CD14-positive monocyte (primary cell): ENCODE measurements around the gene KLC3. TPM values are rescaled to one million over a fixed set of nuclear protein-coding genes. Genes with fewer than 3 reads are reported as not detected.
A peak's percentile ranks its signal among the peaks of the same experiment; 100 is the strongest.

Experiments used
- DNase-seq, 3 donors: peaks; one replicate each; pipeline ENCODE4 v3.0.0-alpha.2; 2011 to 2022
- H2AFZ ChIP-seq: 2 replicates; pipeline ENCODE4 v1.6.0; 2012; ENCODE audit warnings: mild to moderate bottlenecking, low read depth, low read length, inconsistent platforms; ENCODE audit not compliant: insufficient read depth, poor library complexity, severe bottlenecking
- H3K27ac ChIP-seq, 2 donors: 1 replicate in 1 of 2; 2 replicates in 1 of 2; pipeline ENCODE4 v1.5.1; 2012 to 2013; ENCODE audit warnings: low read length in 2 of 2, control low read depth in 1 of 2, inconsistent platforms in 1 of 2, low read depth in 1 of 2, mild to moderate bottlenecking in 1 of 2
- H3K27me3 ChIP-seq, 2 donors: one replicate each; pipeline versions ENCODE4 v1.6.0 to v1.6.1; 2011 to 2013; ENCODE audit warnings: low read length in 2 of 2; ENCODE audit not compliant: control insufficient read depth in 2 of 2, insufficient read depth in 2 of 2
- H3K36me3 ChIP-seq, 2 donors: replicated peaks in 1 of 2; 1 replicate in 1 of 2; 2 replicates in 1 of 2; pipeline versions ENCODE4 v1.5.1 to v1.6.1; 2012 to 2013; ENCODE audit warnings: low read length in 2 of 2, control low read depth in 1 of 2, inconsistent platforms in 1 of 2, mild to moderate bottlenecking in 1 of 2; ENCODE audit not compliant: insufficient read depth in 2 of 2, control insufficient read depth in 1 of 2
- H3K4me1 ChIP-seq, 2 donors: 1 replicate in 1 of 2; 2 replicates in 1 of 2; pipeline versions ENCODE4 v1.5.1 to v1.6.1; 2012 to 2013; ENCODE audit warnings: low read length in 2 of 2, control low read depth in 1 of 2, inconsistent platforms in 1 of 2, mild to moderate bottlenecking in 1 of 2, moderate library complexity in 1 of 2; ENCODE audit not compliant: insufficient read depth in 2 of 2, control insufficient read depth in 1 of 2
- H3K4me2 ChIP-seq: replicated peaks from 2 replicates; pipeline ENCODE3; 2012; ENCODE audit warnings: low read length, moderate library complexity, mild to moderate bottlenecking; ENCODE audit not compliant: poor library complexity, severe bottlenecking; ENCODE audit errors: extremely low read depth
- H3K4me3 ChIP-seq, 3 experiments: fragments of 200-600 bp in 1 of 3; sonication (generic) in 1 of 3; replicated peaks in 1 of 3; 1 replicate in 2 of 3; 2 replicates in 1 of 3; pipeline ENCODE4 v1.5.1; 2011 to 2013; ENCODE audit warnings: low read length in 3 of 3, mild to moderate bottlenecking in 3 of 3, control low read depth in 2 of 3, low read depth in 2 of 3, inconsistent platforms in 1 of 3, moderate library complexity in 1 of 3
- H3K79me2 ChIP-seq: 2 replicates; pipeline ENCODE4 v1.6.0; 2012; ENCODE audit warnings: mild to moderate bottlenecking, control low read depth, inconsistent platforms, low read length, moderate library complexity; ENCODE audit not compliant: insufficient read depth
- H3K9ac ChIP-seq: 2 replicates; pipeline ENCODE4 v1.6.0; 2017; ENCODE audit warnings: low read length, mild to moderate bottlenecking; ENCODE audit not compliant: insufficient read depth, poor library complexity, severe bottlenecking
- H3K9me3 ChIP-seq, 2 donors: replicated peaks in 1 of 2; 1 replicate in 1 of 2; 2 replicates in 1 of 2; pipeline versions ENCODE4 v1.5.1 to v1.6.1; 2012 to 2013; ENCODE audit warnings: low read length in 2 of 2, control low read depth in 1 of 2; ENCODE audit not compliant: control insufficient read depth in 1 of 2, insufficient read depth in 1 of 2
- H4K20me1 ChIP-seq: 2 replicates; pipeline ENCODE4 v1.6.0; 2012; ENCODE audit warnings: mild to moderate bottlenecking, low read length, control low read depth, moderate library complexity; ENCODE audit not compliant: insufficient read depth
- H3K27ac Mint-ChIP-seq, 7 donors: one replicate each; pipeline ENCODE4 v1.8.0; 2020; ENCODE audit warnings: mild to moderate bottlenecking in 7 of 7, mixed read lengths in 7 of 7, moderate library complexity in 6 of 7, inconsistent platforms in 2 of 7
- H3K27me3 Mint-ChIP-seq, 3 donors: one replicate each; pipeline ENCODE4 v1.8.0; 2021 to 2022; ENCODE audit warnings: low read depth in 3 of 3, mild to moderate bottlenecking in 3 of 3, mixed read lengths in 3 of 3, moderate library complexity in 3 of 3, inconsistent platforms in 1 of 3
- H3K36me3 Mint-ChIP-seq, 2 donors: one replicate each; pipeline ENCODE4 v1.8.0; 2020; ENCODE audit warnings: mixed read lengths in 2 of 2, inconsistent platforms in 1 of 2, mild to moderate bottlenecking in 1 of 2
- H3K4me1 Mint-ChIP-seq: one replicate; pipeline ENCODE4 v1.8.0; 2020; ENCODE audit warnings: mild to moderate bottlenecking, mixed read lengths
- H3K4me3 Mint-ChIP-seq, 2 donors: one replicate each; pipeline ENCODE4 v1.8.0; 2020; ENCODE audit warnings: mild to moderate bottlenecking in 2 of 2, mixed read lengths in 2 of 2, moderate library complexity in 1 of 2
- H3K9me3 Mint-ChIP-seq, 7 donors: one replicate each; pipeline ENCODE4 v1.8.0; 2020 to 2022; ENCODE audit warnings: mixed read lengths in 7 of 7, mild to moderate bottlenecking in 6 of 7, moderate library complexity in 6 of 7, inconsistent platforms in 2 of 7
- WGBS: methylation state at CpG from one replicate; pipeline ENCODE4 v1.1.5; 2013; ENCODE audit warnings: missing lambda C conversion rate; ENCODE audit not compliant: insufficient coverage; 5-methylcytosine and 5-hydroxymethylcytosine counted together
- intact Hi-C, 2 donors: fragments of 100-400 bp; cut with micrococcal nuclease; formaldehyde crosslinking; loops; one replicate each; pipeline versions ENCODE4 v1.15.0 to v1.15.1; 2023
- polyA plus RNA-seq, 3 donors: library from polyadenylated mRNA; depleted of rRNA in 1 of 3; unstranded in 2 of 3; stranded (reverse) in 1 of 3; fragments of 300-500 nt in 2 of 3; fragments of >200 nt in 1 of 3; fragmentation: Illumina TruSeq in 2 of 3; gene quantifications; 1 replicate in 2 of 3; 2 replicates in 1 of 3; pipeline ENCODE4 v1.2.3, GENCODE V29; 2012 to 2021
- TF ChIP-seq, protein P1 (sequence below): fragments of 200-600 bp; IDR thresholded peaks from one replicate; pipeline ENCODE4 v1.8.0; 2022; ENCODE audit warnings: antibody characterized with exemption, mild to moderate bottlenecking

The KLC3 gene
- polyA plus RNA-seq, 3 donors: not detected

DNA sequence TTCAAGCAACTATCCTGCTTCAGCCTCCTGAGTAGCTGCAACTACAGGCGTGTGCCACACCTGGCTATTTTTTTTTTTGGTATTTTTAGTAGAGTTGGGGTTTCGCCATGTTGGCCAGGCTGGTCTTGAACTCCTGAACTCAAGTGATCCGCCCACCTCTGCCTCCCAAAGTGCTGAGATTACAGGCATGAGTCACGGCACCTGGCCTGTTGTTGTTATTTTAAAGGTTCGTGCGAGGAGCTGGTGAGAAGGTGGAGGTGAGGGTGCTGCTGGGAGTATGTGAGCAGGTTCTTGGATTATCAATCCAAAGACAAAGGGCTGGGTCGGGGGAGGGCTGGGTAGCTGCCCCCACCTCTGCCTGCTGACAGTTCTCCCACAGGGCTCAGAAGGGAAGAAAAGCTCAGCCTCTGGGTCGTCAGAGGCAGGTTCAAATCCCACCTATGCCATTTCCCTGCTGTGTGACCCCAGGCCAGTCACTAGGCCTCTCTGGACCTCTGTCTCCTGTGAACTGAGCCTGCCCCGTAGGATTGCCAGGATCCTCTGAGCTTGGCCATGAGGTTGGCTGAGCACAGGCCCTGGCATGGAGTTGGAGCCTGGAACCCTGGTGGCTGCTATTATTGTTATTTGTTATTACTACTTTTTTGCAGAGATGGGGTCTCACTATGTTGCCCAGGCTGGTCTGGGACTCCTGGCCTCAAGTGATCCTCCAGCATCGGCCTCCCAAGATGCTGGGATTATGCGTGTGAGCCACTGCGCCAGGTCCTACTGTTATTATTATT, 19.4 kb upstream of the KLC3 start:
- Mint-ChIP-seq H3K27ac (no peak overlapping the region), H3K4me3 (no peak overlapping the region), H3K36me3 (no peaks in the 10 kb centered on the region), H3K9me3 (peaks cover 0 to 8% (median 2%) of the 10 kb centered on the region in 7 donors), H3K27me3 (peaks cover 39 to 63% (median 40%) of the 10 kb centered on the region in 3 donors), H3K4me1 (peaks cover 3% of the 10 kb centered on the region)
- Histone ChIP-seq H2AFZ (no peak overlapping the region), H3K9ac (no peak overlapping the region), H3K4me1 (peaks cover 0 to 3% of the 10 kb centered on the region in 2 donors), H3K36me3 (no peaks in the 10 kb centered on the region), H3K27ac (no peak overlapping the region), H3K79me2 (no peaks in the 10 kb centered on the region), H3K4me2 (no peak overlapping the region), H3K4me3 (no peak overlapping the region), H3K9me3 (no peaks in the 10 kb centered on the region), H4K20me1 (no peaks in the 10 kb centered on the region), H3K27me3 (peaks cover 8 to 31% of the 10 kb centered on the region in 2 donors)
- intact Hi-C loops: no loop called here
- 89% methylated on average over 4 of the region's 12 CpGs for WGBS
- TF ChIP-seq, protein P1, sequence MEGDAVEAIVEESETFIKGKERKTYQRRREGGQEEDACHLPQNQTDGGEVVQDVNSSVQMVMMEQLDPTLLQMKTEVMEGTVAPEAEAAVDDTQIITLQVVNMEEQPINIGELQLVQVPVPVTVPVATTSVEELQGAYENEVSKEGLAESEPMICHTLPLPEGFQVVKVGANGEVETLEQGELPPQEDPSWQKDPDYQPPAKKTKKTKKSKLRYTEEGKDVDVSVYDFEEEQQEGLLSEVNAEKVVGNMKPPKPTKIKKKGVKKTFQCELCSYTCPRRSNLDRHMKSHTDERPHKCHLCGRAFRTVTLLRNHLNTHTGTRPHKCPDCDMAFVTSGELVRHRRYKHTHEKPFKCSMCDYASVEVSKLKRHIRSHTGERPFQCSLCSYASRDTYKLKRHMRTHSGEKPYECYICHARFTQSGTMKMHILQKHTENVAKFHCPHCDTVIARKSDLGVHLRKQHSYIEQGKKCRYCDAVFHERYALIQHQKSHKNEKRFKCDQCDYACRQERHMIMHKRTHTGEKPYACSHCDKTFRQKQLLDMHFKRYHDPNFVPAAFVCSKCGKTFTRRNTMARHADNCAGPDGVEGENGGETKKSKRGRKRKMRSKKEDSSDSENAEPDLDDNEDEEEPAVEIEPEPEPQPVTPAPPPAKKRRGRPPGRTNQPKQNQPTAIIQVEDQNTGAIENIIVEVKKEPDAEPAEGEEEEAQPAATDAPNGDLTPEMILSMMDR: no peak
- DNase-seq: no peak

GRCh38 chr19:45321848-45322247, 18.7 kb upstream of the KLC3 start:
- no peaks in the 10 kb centered on the region for H3K36me3 Mint-ChIP-seq
- H3K9ac ChIP-seq: no peak overlapping the region
- H3K9me3 Mint-ChIP-seq: peaks cover 0 to 8% (median 2%) of the 10 kb centered on the region in 7 donors
- intact Hi-C loops: no loop called here
- peak overlapping the region in 1 of 2 donors; percentile 49 for H3K4me3 Mint-ChIP-seq
- H3K4me1 ChIP-seq: peaks cover 3 to 7% of the 10 kb centered on the region in 2 donors
- peaks cover 8 to 31% of the 10 kb centered on the region in 2 donors for H3K27me3 ChIP-seq
- H3K9me3 ChIP-seq: no peaks in the 10 kb centered on the region
- no peak overlapping the region for H3K4me2 ChIP-seq
- no peak overlapping the region for H3K27ac ChIP-seq
- peak overlapping the region in 1 of 7 donors; percentile 4 for H3K27ac Mint-ChIP-seq
- peaks cover 6% of the 10 kb centered on the region for H3K4me1 Mint-ChIP-seq
- 50% methylated on average over 4 of the region's 7 CpGs for WGBS
- no peaks in the 10 kb centered on the region for H3K36me3 ChIP-seq
- DNase-seq: no peak
- no peak overlapping the region for H3K4me3 ChIP-seq
- TF ChIP-seq, protein P1: no peak
- peaks cover 37 to 58% (median 41%) of the 10 kb centered on the region in 3 donors for H3K27me3 Mint-ChIP-seq
- H4K20me1 ChIP-seq: no peaks in the 10 kb centered on the region
- H2AFZ ChIP-seq: no peak overlapping the region
- no peaks in the 10 kb centered on the region for H3K79me2 ChIP-seq
